Neural progenitor cell (in vitro differentiated cells): ENCODE results near the gene RERE. TPM values are rescaled to one million over a fixed set of nuclear protein-coding genes. Genes with fewer than 3 reads are reported as not detected.

ENCODE experiments used
- DNase-seq: peaks from one replicate; pipeline ENCODE4 v3.0.0-alpha.2; 2016; ENCODE audit warnings: low spot score
- H2AFZ ChIP-seq: fragments of 200-600 bp; sonication (generic); replicated peaks from 2 replicates; pipeline ENCODE4 v1.6.1; 2016; ENCODE audit warnings: antibody characterized with exemption
- H3F3A ChIP-seq: fragments of 200-600 bp; sonication (generic); 2 replicates; pipeline ENCODE4 v1.6.1; 2016; ENCODE audit warnings: antibody characterized with exemption, low read depth
- H3K27ac ChIP-seq: fragments of 200-600 bp; sonication (generic); 2 replicates; pipeline ENCODE4 v1.5.1; 2016; ENCODE audit warnings: mild to moderate bottlenecking
- H3K27me3 ChIP-seq: fragments of 200-600 bp; sonication (generic); 2 replicates; pipeline ENCODE4 v1.6.1; 2016; ENCODE audit warnings: mild to moderate bottlenecking, moderate library complexity
- H3K36me3 ChIP-seq: fragments of 200-600 bp; sonication (generic); 2 replicates; pipeline ENCODE4 v1.5.1; 2016
- H3K4me1 ChIP-seq: fragments of 200-600 bp; sonication (generic); 2 replicates; pipeline ENCODE4 v1.6.1; 2016; ENCODE audit warnings: mixed run types
- H3K4me2 ChIP-seq: fragments of 200-600 bp; sonication (generic); 2 replicates; pipeline ENCODE4 v1.6.1; 2016
- H3K4me3 ChIP-seq: fragments of 200-600 bp; sonication (generic); 2 replicates; pipeline ENCODE4 v1.5.1; 2016
- H3K79me2 ChIP-seq: fragments of 200-600 bp; sonication (generic); 2 replicates; pipeline ENCODE4 v1.6.1; 2016; ENCODE audit warnings: low read depth
- H3K9ac ChIP-seq: fragments of 200-600 bp; sonication (generic); 2 replicates; pipeline ENCODE4 v1.6.1; 2016
- H3K9me3 ChIP-seq: fragments of 200-600 bp; sonication (generic); 2 replicates; pipeline ENCODE4 v1.5.1; 2016; ENCODE audit warnings: low read depth
- H4K20me1 ChIP-seq: fragments of 200-600 bp; sonication (generic); 2 replicates; pipeline ENCODE4 v1.6.1; 2016; ENCODE audit warnings: low read depth
- H3K27ac Mint-ChIP-seq: 3 replicates; pipeline ENCODE4 v1.8.0; 2021; ENCODE audit warnings: mixed read lengths
- H3K27me3 Mint-ChIP-seq: 2 replicates; pipeline ENCODE4 v1.8.0; 2022; ENCODE audit warnings: low read depth, mild to moderate bottlenecking, inconsistent platforms, moderate library complexity, mixed read lengths; ENCODE audit not compliant: insufficient read depth
- H3K36me3 Mint-ChIP-seq: 3 replicates; pipeline ENCODE4 v1.8.0; 2021; ENCODE audit warnings: mixed read lengths
- H3K4me1 Mint-ChIP-seq: 3 replicates; pipeline ENCODE4 v1.8.0; 2021; ENCODE audit warnings: mixed read lengths
- H3K4me3 Mint-ChIP-seq: 3 replicates; pipeline ENCODE4 v1.8.0; 2021; ENCODE audit warnings: mild to moderate bottlenecking, moderate library complexity, mixed read lengths
- H3K9me3 Mint-ChIP-seq: 3 replicates; pipeline ENCODE4 v1.8.0; 2020; ENCODE audit warnings: mixed read lengths
- CTCF ChIP-seq: fragments of 200-600 bp; sonication (generic); IDR thresholded peaks from 2 replicates; pipeline ENCODE4 v1.5.1; 2017; ENCODE audit warnings: antibody characterized with exemption, mild to moderate bottlenecking
- EZH2 ChIP-seq: fragments of 200-600 bp; sonication (generic); IDR thresholded peaks from 2 replicates; pipeline ENCODE4 v1.6.1; 2017; ENCODE audit warnings: antibody characterized with exemption, mild to moderate bottlenecking, moderate library complexity
- EZH2phosphoT487 ChIP-seq: fragments of 200-600 bp; sonication (generic); IDR thresholded peaks from 2 replicates; pipeline ENCODE4 v1.6.1; 2017; ENCODE audit warnings: antibody characterized with exemption
- total RNA-seq: library from RNA; depleted of rRNA; stranded (reverse); fragments of >200 nt; gene quantifications from 2 replicates; pipeline ENCODE4 v1.2.3, GENCODE V29; 2015; ENCODE audit warnings: low replicate concordance

RERE gene
- total RNA-seq, 1 donor from 2014 or later = 29.8 TPM

- Histone ChIP-seq H3K4me3 (peak overlapping the region; percentile 85), H2AFZ (no peak overlapping the region), H4K20me1 (peaks cover 58% of the 10 kb centered on the region), H3K27ac (no peak overlapping the region), H3K4me2 (peak overlapping the region; percentile 91), H3K27me3 (no peaks in the 10 kb centered on the region), H3K4me1 (peaks cover 20% of the 10 kb centered on the region), H3K9me3 (no peaks in the 10 kb centered on the region), H3K9ac (no peak overlapping the region), H3F3A (peaks cover 22% of the 10 kb centered on the region), H3K36me3 (no peaks in the 10 kb centered on the region), H3K79me2 (peaks cover 74% of the 10 kb centered on the region)
- Mint-ChIP-seq H3K9me3 (no peaks in the 10 kb centered on the region), H3K27ac (peak overlapping the region; percentile 99), H3K4me3 (peak overlapping the region; percentile 99), H3K4me1 (peaks cover 36% of the 10 kb centered on the region), H3K27me3 (peaks cover 6% of the 10 kb centered on the region), H3K36me3 (peaks cover 1% of the 10 kb centered on the region)
- TF ChIP-seq EZH2 (no peak), CTCF (peak; percentile 41), EZH2phosphoT487 (no peak)
- DNase-seq = peak; percentile 72
Observed at GRCh38 chr1:8814865-8815264, 2.6 kb downstream of the RERE start.

GRCh38 chr1:8813991-8814390 is 3.4 kb downstream of the RERE start:
- H3K27me3 Mint-ChIP-seq = peaks cover 6% of the 10 kb centered on the region
- Histone ChIP-seq H3K27me3 (no peaks in the 10 kb centered on the region), H3K9me3 (no peaks in the 10 kb centered on the region), H2AFZ (no peak overlapping the region), H3K36me3 (no peaks in the 10 kb centered on the region), H3K27ac (no peak overlapping the region), H3F3A (peaks cover 15% of the 10 kb centered on the region), H3K79me2 (peaks cover 83% of the 10 kb centered on the region), H3K9ac (no peak overlapping the region), H3K4me2 (peak overlapping the region; percentile 91), H3K4me3 (no peak overlapping the region), H4K20me1 (peaks cover 67% of the 10 kb centered on the region), H3K4me1 (peaks cover 20% of the 10 kb centered on the region)
- H3K9me3 Mint-ChIP-seq = no peaks in the 10 kb centered on the region
- H3K27ac Mint-ChIP-seq = no peak overlapping the region
- no peak for TF ChIP-seq EZH2
- TF ChIP-seq CTCF = no peak
- no peak for TF ChIP-seq EZH2phosphoT487
- peaks cover 36% of the 10 kb centered on the region for H3K4me1 Mint-ChIP-seq
- H3K4me3 Mint-ChIP-seq = peak overlapping the region; percentile 19
- DNase-seq = no peak
- H3K36me3 Mint-ChIP-seq = peaks cover 1% of the 10 kb centered on the region

- Mint-ChIP-seq H3K4me1 (peaks cover 31% of the 10 kb centered on the region), H3K9me3 (no peaks in the 10 kb centered on the region), H3K27ac (no peak overlapping the region), H3K27me3 (peaks cover 6% of the 10 kb centered on the region), H3K4me3 (no peak overlapping the region), H3K36me3 (peaks cover 1% of the 10 kb centered on the region)
- Histone ChIP-seq H4K20me1 (peaks cover 75% of the 10 kb centered on the region), H3K27me3 (no peaks in the 10 kb centered on the region), H3K27ac (no peak overlapping the region), H3K9ac (no peak overlapping the region), H3K4me1 (peaks cover 17% of the 10 kb centered on the region), H3F3A (peaks cover 9% of the 10 kb centered on the region), H3K4me2 (peak overlapping the region; percentile 3), H3K79me2 (peaks cover 91% of the 10 kb centered on the region), H2AFZ (no peak overlapping the region), H3K9me3 (no peaks in the 10 kb centered on the region), H3K36me3 (no peaks in the 10 kb centered on the region), H3K4me3 (no peak overlapping the region)
- DNase-seq = no peak
- TF ChIP-seq EZH2phosphoT487 = no peak
- TF ChIP-seq CTCF = no peak
- no peak for TF ChIP-seq EZH2
Observed at GRCh38 chr1:8813016-8813763, 4.2 kb downstream of the RERE start.
